HepG2 (cell line): ENCODE measurements around the gene TMEM267. TPM values are rescaled to one million over a fixed set of nuclear protein-coding genes. Genes with fewer than 3 reads are reported as not detected.

ENCODE experiments used
- FOSL2 ChIP-seq: sonication (generic); formaldehyde crosslinking; IDR thresholded peaks from 2 replicates; pipeline ENCODE4 v1.4.0; 2020; ENCODE audit warnings: missing genetic modification reagents
- THYN1 ChIP-seq: sonication (generic); formaldehyde crosslinking; IDR thresholded peaks from 2 replicates; pipeline ENCODE4 v1.8.1; 2023; ENCODE audit warnings: low read depth, mild to moderate bottlenecking, moderate library complexity, missing genetic modification reagents, borderline replicate concordance
- polyA plus RNA-seq, 8 experiments: library from polyadenylated mRNA; depleted of rRNA in 3 of 8; stranded (reverse) in 7 of 8; unstranded in 1 of 8; fragments of >200 nt; fragmentation: Illumina TruSeq in 4 of 8; extraction: Trizol in 4 of 8; gene quantifications; 2 replicates each; pipeline versions ENCODE4 v1.2.1 to v1.2.3, GENCODE V29; 2011 to 2016; ENCODE audit warnings: low read depth in 4 of 8, missing spikeins in 1 of 8, mixed read lengths in 1 of 8; ENCODE audit not compliant: insufficient read depth in 1 of 8
- total RNA-seq, 5 experiments: library from RNA; depleted of rRNA; stranded (reverse); fragments of >200 nt; fragmentation: Illumina TruSeq; extraction: Trizol; gene quantifications; 2 replicates each; pipeline ENCODE4 v1.2.3, GENCODE V29; 2016; ENCODE audit warnings: low read depth in 1 of 5
- TF ChIP-seq, protein P1 (sequence below): sonication (generic); formaldehyde crosslinking; IDR thresholded peaks from 2 replicates; pipeline ENCODE4 v1.4.0; 2020; ENCODE audit warnings: missing genetic modification reagents, borderline replicate concordance
- TF ChIP-seq, protein P2 (sequence below): sonication (generic); formaldehyde crosslinking; IDR thresholded peaks from 2 replicates; pipeline ENCODE4 v1.4.0; 2020; ENCODE audit warnings: low read depth, mild to moderate bottlenecking, missing genetic modification reagents

Gene TMEM267
- total and polyA plus RNA-seq, 2 of the 13 experiments (the other 11 are each of a cell fraction or from before 2014, with no cell fraction given) = 8.9 to 12.6 TPM

DNA sequence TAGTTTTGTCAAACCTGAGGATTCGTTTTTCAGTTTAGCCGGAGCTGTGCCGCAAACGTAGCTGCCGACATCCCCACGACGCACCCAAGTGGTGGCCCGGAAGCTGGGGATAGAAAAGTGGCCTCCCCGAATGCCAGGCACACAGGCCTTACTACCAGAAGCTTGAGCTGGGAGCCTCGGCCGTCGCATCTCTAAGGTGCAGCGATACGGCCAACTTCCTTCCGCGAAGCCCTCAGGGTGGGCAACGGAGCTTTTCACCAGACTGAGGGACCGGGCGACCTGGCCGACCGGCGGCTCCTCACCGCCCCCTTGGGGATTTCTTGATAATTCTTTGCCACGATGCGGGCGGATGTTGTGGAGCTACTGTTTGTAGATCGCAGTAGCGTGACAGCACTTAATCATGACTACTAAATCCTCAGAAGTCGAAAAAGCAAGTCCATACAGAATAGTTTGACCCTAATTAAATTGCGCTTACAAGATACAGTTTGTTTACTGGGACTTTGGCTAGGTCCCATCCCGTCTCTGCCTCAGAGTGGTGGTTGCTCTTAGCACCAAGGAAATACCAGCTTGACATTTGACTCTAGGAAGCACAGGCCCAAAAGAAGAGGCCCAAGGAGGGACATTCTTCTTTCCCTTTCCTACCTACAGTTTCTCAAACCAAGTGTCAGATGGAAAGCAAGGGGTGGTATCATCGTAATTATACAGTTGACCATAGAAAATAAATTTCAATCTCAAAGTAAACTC is 613 bp upstream of the TMEM267 start (continued):
- TF ChIP-seq THYN1 (CRISPR knock-in tag) = no peak
- TF ChIP-seq FOSL2 (CRISPR knock-in tag) = no peak; the same call in 1 of the 2 replicates
- TF ChIP-seq, protein P1, sequence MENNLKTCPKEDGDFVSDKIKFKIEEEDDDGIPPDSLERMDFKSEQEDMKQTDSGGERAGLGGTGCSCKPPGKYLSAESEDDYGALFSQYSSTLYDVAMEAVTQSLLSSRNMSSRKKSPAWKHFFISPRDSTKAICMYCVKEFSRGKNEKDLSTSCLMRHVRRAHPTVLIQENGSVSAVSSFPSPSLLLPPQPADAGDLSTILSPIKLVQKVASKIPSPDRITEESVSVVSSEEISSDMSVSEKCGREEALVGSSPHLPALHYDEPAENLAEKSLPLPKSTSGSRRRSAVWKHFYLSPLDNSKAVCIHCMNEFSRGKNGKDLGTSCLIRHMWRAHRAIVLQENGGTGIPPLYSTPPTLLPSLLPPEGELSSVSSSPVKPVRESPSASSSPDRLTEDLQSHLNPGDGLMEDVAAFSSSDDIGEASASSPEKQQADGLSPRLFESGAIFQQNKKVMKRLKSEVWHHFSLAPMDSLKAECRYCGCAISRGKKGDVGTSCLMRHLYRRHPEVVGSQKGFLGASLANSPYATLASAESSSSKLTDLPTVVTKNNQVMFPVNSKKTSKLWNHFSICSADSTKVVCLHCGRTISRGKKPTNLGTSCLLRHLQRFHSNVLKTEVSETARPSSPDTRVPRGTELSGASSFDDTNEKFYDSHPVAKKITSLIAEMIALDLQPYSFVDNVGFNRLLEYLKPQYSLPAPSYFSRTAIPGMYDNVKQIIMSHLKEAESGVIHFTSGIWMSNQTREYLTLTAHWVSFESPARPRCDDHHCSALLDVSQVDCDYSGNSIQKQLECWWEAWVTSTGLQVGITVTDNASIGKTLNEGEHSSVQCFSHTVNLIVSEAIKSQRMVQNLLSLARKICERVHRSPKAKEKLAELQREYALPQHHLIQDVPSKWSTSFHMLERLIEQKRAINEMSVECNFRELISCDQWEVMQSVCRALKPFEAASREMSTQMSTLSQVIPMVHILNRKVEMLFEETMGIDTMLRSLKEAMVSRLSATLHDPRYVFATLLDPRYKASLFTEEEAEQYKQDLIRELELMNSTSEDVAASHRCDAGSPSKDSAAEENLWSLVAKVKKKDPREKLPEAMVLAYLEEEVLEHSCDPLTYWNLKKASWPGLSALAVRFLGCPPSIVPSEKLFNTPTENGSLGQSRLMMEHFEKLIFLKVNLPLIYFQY (CRISPR knock-in tag) = no peak
- TF ChIP-seq, protein P2, sequence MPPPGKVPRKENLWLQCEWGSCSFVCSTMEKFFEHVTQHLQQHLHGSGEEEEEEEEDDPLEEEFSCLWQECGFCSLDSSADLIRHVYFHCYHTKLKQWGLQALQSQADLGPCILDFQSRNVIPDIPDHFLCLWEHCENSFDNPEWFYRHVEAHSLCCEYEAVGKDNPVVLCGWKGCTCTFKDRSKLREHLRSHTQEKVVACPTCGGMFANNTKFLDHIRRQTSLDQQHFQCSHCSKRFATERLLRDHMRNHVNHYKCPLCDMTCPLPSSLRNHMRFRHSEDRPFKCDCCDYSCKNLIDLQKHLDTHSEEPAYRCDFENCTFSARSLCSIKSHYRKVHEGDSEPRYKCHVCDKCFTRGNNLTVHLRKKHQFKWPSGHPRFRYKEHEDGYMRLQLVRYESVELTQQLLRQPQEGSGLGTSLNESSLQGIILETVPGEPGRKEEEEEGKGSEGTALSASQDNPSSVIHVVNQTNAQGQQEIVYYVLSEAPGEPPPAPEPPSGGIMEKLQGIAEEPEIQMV (CRISPR knock-in tag) = no peak
